B cell (primary cell): ENCODE results near the gene RCBTB1. TPM values are rescaled to one million over a fixed set of nuclear protein-coding genes. Genes with fewer than 3 reads are reported as not detected.

Experiments used
- ATAC-seq: fragments of 200-7000 bp; cut with Tn5 transposase; one replicate; pipeline ENCODE4 v1.10.0; 2021; ENCODE audit warnings: low read depth, mild to moderate bottlenecking, moderate number of reproducible peaks, moderate library complexity
- CTCF ChIA-PET: fragments of 350-600 bp; sonication (Branson Sonifier 250); formaldehyde crosslinking; loops from one replicate; lab custom pipeline; 2021; ENCODE audit warnings: antibody characterized with exemption, inconsistent platforms; lab: Charles Lee
- POLR2A ChIA-PET: fragments of 350-600 bp; sonication (Branson Sonifier 250); formaldehyde crosslinking; loops from one replicate; lab custom pipeline; 2021; ENCODE audit warnings: antibody characterized with exemption; lab: Charles Lee
- DNase-seq: peaks from one replicate; pipeline ENCODE4 v3.0.0; 2013
- H2AFZ ChIP-seq: 2 replicates; pipeline ENCODE4 v1.6.1; 2012; ENCODE audit warnings: mild to moderate bottlenecking, low read depth, low read length; ENCODE audit not compliant: insufficient read depth, poor library complexity, severe bottlenecking
- H3K27ac ChIP-seq, 2 donors: 1 replicate in 1 of 2; 2 replicates in 1 of 2; pipeline ENCODE4 v1.5.1; 2012 to 2013; ENCODE audit warnings: low read length in 2 of 2, mild to moderate bottlenecking in 2 of 2, moderate library complexity in 1 of 2
- H3K27me3 ChIP-seq, 4 experiments: fragments of 200-600 bp in 1 of 4; sonication (generic) in 1 of 4; replicated peaks in 1 of 4; 1 replicate in 2 of 4; 2 replicates in 2 of 4; pipeline versions ENCODE4 v1.6.1 to v1.7.0; 2013 to 2016; ENCODE audit warnings: low read length in 3 of 4, mild to moderate bottlenecking in 2 of 4, mixed read lengths in 1 of 4, moderate library complexity in 1 of 4; ENCODE audit not compliant: insufficient read depth in 4 of 4, control insufficient read depth in 3 of 4; ENCODE audit errors: control extremely low read depth in 1 of 4
- H3K36me3 ChIP-seq, 2 experiments: replicated peaks in 1 of 2; 1 replicate in 1 of 2; 2 replicates in 1 of 2; pipeline versions ENCODE4 v1.6.1 to v1.7.1; 2013; ENCODE audit warnings: low read length in 1 of 2; ENCODE audit not compliant: insufficient read depth in 2 of 2, control insufficient read depth in 1 of 2; ENCODE audit errors: control extremely low read depth in 1 of 2, extremely low read depth in 1 of 2
- H3K4me1 ChIP-seq, 2 donors: fragments of 200-600 bp in 1 of 2; sonication (generic) in 1 of 2; 1 replicate in 1 of 2; 2 replicates in 1 of 2; pipeline versions ENCODE4 v1.5.1 to v1.6.1; 2013 to 2017; ENCODE audit warnings: low read length in 2 of 2; ENCODE audit not compliant: control insufficient read depth in 2 of 2, insufficient read depth in 2 of 2
- H3K4me2 ChIP-seq: replicated peaks from 2 replicates; pipeline ENCODE3; 2012; ENCODE audit warnings: mild to moderate bottlenecking, low read depth, low read length; ENCODE audit not compliant: poor library complexity, severe bottlenecking
- H3K4me3 ChIP-seq, 5 experiments: fragments of 200-600 bp in 1 of 5; sonication (generic) in 1 of 5; 1 replicate in 3 of 5; 2 replicates in 2 of 5; pipeline versions ENCODE4 v1.5.1 to v1.7.0; 2011 to 2016; ENCODE audit warnings: low read length in 4 of 5, mild to moderate bottlenecking in 4 of 5, low read depth in 2 of 5, control low read depth in 1 of 5, moderate library complexity in 1 of 5; ENCODE audit not compliant: insufficient read depth in 1 of 5; ENCODE audit errors: control extremely low read depth in 1 of 5, extremely low read depth in 1 of 5
- H3K79me2 ChIP-seq: fragments of 200-600 bp; sonication (generic); one replicate; pipeline ENCODE4 v1.6.0; 2016; ENCODE audit warnings: low read length; ENCODE audit not compliant: control insufficient read depth, insufficient read depth
- H3K9ac ChIP-seq: fragments of 200-600 bp; sonication (generic); 2 replicates; pipeline ENCODE4 v1.6.1; 2017; ENCODE audit warnings: mild to moderate bottlenecking, low read length, moderate library complexity
- H3K9me3 ChIP-seq, 3 donors: one replicate each; pipeline versions ENCODE4 v1.6.1 to v1.7.1; 2013; ENCODE audit warnings: low read length in 2 of 3; ENCODE audit not compliant: control insufficient read depth in 2 of 3, insufficient read depth in 1 of 3; ENCODE audit errors: control extremely low read depth in 1 of 3
- H4K20me1 ChIP-seq: 2 replicates; pipeline ENCODE4 v1.6.0; 2012; ENCODE audit warnings: mild to moderate bottlenecking, low read length; ENCODE audit not compliant: insufficient read depth, control insufficient read depth, poor library complexity, severe bottlenecking
- H3K27ac Mint-ChIP-seq: one replicate; pipeline ENCODE4 v1.8.0; 2021; ENCODE audit warnings: mixed read lengths
- H3K27me3 Mint-ChIP-seq: one replicate; pipeline ENCODE4 v1.8.0; 2021; ENCODE audit warnings: mixed read lengths
- H3K4me1 Mint-ChIP-seq: one replicate; pipeline ENCODE4 v1.8.0; 2021; ENCODE audit warnings: mixed read lengths
- H3K4me3 Mint-ChIP-seq: one replicate; pipeline ENCODE4 v1.8.0; 2021; ENCODE audit warnings: mixed read lengths
- H3K9me3 Mint-ChIP-seq: one replicate; pipeline ENCODE4 v1.8.0; 2022; ENCODE audit warnings: mixed read lengths; ENCODE audit not compliant: insufficient read depth
- EZH2 ChIP-seq: IDR thresholded peaks from 2 replicates; pipeline ENCODE4 v1.6.1; 2012; ENCODE audit warnings: borderline replicate concordance, low read depth, mild to moderate bottlenecking, moderate library complexity, low read length; ENCODE audit not compliant: insufficient read depth, poor library complexity, severe bottlenecking
- WGBS: methylation state at CpG from one replicate; pipeline ENCODE4 v1.1.5; 2013; ENCODE audit warnings: missing lambda C conversion rate; ENCODE audit not compliant: insufficient coverage; 5-methylcytosine and 5-hydroxymethylcytosine counted together
- intact Hi-C: fragments of 100-400 bp; cut with micrococcal nuclease; formaldehyde crosslinking; loops from one replicate; pipeline ENCODE4 v1.10.0; 2022
- polyA plus RNA-seq: library from polyadenylated mRNA; depleted of rRNA; stranded (reverse); fragments of >200 nt; gene quantifications from 2 replicates; pipeline ENCODE4 v1.2.3, GENCODE V29; 2012
- total RNA-seq, 2 donors: library from RNA; stranded (reverse); fragments of 120-200 nt in 1 of 2; gene quantifications; 1 replicate in 1 of 2; 2 replicates in 1 of 2; pipeline versions ENCODE4 v1.2.3 to v1.2.4, GENCODE V29; 2013 to 2022
- TF ChIP-seq, protein P1 (sequence below): fragments of 200-600 bp; IDR thresholded peaks from one replicate; pipeline ENCODE4 v1.8.0; 2022; ENCODE audit warnings: antibody characterized with exemption, mild to moderate bottlenecking

Gene RCBTB1
- total and polyA plus RNA-seq, 2 donors (not counting 1 experiment from before 2014, with no cell fraction given): 10.7 to 35.2 TPM

DNA sequence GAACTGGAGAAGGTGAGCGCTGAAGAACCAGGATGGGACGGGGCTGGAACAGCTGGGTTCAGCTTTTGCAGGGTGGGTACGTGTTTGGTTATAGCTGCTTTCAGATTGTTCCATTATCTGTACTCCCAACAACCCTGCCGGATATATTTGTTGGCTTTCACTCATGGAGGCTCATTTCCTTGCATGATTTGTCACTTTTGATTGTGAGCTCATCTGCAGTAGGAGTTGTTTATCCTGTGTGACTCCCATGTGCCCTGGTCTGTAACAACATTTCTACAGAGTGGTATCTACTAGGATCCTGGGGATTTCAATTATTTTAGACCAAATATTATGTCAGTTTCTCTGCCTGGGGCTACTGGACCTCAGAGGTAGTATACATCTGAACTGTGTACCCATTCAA is 48.4 kb upstream of the RCBTB1 start:
- H3K36me3 ChIP-seq: peaks cover 7 to 11% of the 10 kb centered on the region in 2 experiments
- H3K79me2 ChIP-seq: peaks cover 27% of the 10 kb centered on the region
- no peak overlapping the region for H3K4me3 ChIP-seq
- no peak overlapping the region for H3K27ac ChIP-seq
- H3K9me3 ChIP-seq: peaks cover 0 to 9% (median 0%) of the 10 kb centered on the region in 3 donors
- no peak for TF ChIP-seq EZH2
- TF ChIP-seq, protein P1, sequence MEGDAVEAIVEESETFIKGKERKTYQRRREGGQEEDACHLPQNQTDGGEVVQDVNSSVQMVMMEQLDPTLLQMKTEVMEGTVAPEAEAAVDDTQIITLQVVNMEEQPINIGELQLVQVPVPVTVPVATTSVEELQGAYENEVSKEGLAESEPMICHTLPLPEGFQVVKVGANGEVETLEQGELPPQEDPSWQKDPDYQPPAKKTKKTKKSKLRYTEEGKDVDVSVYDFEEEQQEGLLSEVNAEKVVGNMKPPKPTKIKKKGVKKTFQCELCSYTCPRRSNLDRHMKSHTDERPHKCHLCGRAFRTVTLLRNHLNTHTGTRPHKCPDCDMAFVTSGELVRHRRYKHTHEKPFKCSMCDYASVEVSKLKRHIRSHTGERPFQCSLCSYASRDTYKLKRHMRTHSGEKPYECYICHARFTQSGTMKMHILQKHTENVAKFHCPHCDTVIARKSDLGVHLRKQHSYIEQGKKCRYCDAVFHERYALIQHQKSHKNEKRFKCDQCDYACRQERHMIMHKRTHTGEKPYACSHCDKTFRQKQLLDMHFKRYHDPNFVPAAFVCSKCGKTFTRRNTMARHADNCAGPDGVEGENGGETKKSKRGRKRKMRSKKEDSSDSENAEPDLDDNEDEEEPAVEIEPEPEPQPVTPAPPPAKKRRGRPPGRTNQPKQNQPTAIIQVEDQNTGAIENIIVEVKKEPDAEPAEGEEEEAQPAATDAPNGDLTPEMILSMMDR: no peak
- no peak overlapping the region for H2AFZ ChIP-seq
- Mint-ChIP-seq H3K27me3 (no peaks in the 10 kb centered on the region), H3K4me1 (peaks cover 74% of the 10 kb centered on the region), H3K27ac (peak overlapping the region; percentile 3), H3K4me3 (no peak overlapping the region), H3K9me3 (no peaks in the 10 kb centered on the region)
- 100% methylated on average over 3 of the region's 4 CpGs for WGBS
- CTCF ChIA-PET: no interaction called here
- H3K4me2 ChIP-seq: no peak overlapping the region
- H3K4me1 ChIP-seq: peaks cover 25 to 32% of the 10 kb centered on the region in 2 donors
- H3K9ac ChIP-seq: no peak overlapping the region
- no peak for DNase-seq
- no peak for ATAC-seq
- POLR2A ChIA-PET: no interaction called here
- intact Hi-C loops: no loop called here
- peaks cover 8% of the 10 kb centered on the region for H4K20me1 ChIP-seq
- H3K27me3 ChIP-seq: no peaks in the 10 kb centered on the region

DNA sequence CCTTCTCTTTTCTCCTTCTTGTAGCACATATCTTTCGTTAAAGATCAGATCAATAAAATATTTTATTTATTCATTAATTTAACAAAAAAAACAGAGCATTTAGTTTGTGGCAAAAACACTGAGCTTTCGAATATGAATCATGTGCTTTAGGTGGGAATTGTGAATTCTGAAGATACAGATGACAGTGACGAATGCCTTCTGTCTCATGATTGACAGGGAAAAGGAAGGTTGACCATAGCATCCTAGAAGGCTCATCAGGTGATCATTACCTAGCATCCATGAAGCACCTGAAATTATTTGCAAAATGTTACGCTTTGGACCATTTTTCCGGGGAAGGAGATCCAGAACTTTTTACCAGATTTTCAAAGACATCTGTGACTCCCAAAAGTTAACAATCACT is 46.8 kb upstream of the RCBTB1 start:
- Histone ChIP-seq H3K4me1 (peaks cover 30 to 40% of the 10 kb centered on the region in 2 donors), H3K4me3 (no peak overlapping the region), H3K27me3 (no peaks in the 10 kb centered on the region), H3K9me3 (peaks cover 0 to 9% (median 0%) of the 10 kb centered on the region in 3 donors), H2AFZ (no peak overlapping the region), H3K4me2 (no peak overlapping the region), H3K36me3 (peaks cover 7 to 11% of the 10 kb centered on the region in 2 experiments), H3K9ac (no peak overlapping the region), H3K27ac (no peak overlapping the region), H3K79me2 (peaks cover 42% of the 10 kb centered on the region), H4K20me1 (peaks cover 8% of the 10 kb centered on the region)
- ChIA-PET POLR2A (no interaction called here), CTCF (no interaction called here)
- H3K9me3 Mint-ChIP-seq: no peaks in the 10 kb centered on the region
- peaks cover 78% of the 10 kb centered on the region for H3K4me1 Mint-ChIP-seq
- H3K27me3 Mint-ChIP-seq: no peaks in the 10 kb centered on the region
- DNase-seq (no peak), ATAC-seq (no peak)
- TF ChIP-seq, protein P1: no peak
- TF ChIP-seq EZH2: no peak
- H3K27ac Mint-ChIP-seq: no peak overlapping the region
- WGBS: 80% methylated on average over 1 of the region's 5 CpGs
- H3K4me3 Mint-ChIP-seq: no peak overlapping the region
- intact Hi-C loops: no loop called here
